Activated CD4-positive, alpha-beta T cell treated with anti-CD3 and anti-CD28 coated beads for 24 hours (primary cell): ENCODE data around the gene EFCAB8.

ENCODE experiments used
- DNase-seq, 2 donors: peaks; one replicate each; pipeline ENCODE4 v3.0.0-alpha.2; 2020; ENCODE audit warnings: low read depth in 2 of 2

Gene EFCAB8

GRCh38 chr20:33007376-33008335, 148.9 kb downstream of the EFCAB8 start, which contains the start of gene BPIFB2:
BPIFB2 (plus strand) TSS chr20:33007704; CDS start chr20:33008575, 871 bp downstream.
- no peak for DNase-seq

- DNase-seq = no peak
These were observed 149.9 kb downstream of the EFCAB8 start for GRCh38 chr20:33008336-33009213.

GRCh38 chr20:33009214-33010132, 150.8 kb downstream of the EFCAB8 start:
- no peak for DNase-seq

GRCh38 chr20:33010133-33010504, 151.4 kb downstream of the EFCAB8 start:
- DNase-seq = no peak

- DNase-seq = no peak
These were observed 152.1 kb downstream of the EFCAB8 start for GRCh38 chr20:33010674-33011449.
